ENCODE results near the gene SF3B3.
"Not testable (repeated sequence)": the region's sequence is repeated elsewhere in the genome, so short reads cannot be mapped to it uniquely, and the experiment has no call there.

The SF3B3 gene

DNA sequence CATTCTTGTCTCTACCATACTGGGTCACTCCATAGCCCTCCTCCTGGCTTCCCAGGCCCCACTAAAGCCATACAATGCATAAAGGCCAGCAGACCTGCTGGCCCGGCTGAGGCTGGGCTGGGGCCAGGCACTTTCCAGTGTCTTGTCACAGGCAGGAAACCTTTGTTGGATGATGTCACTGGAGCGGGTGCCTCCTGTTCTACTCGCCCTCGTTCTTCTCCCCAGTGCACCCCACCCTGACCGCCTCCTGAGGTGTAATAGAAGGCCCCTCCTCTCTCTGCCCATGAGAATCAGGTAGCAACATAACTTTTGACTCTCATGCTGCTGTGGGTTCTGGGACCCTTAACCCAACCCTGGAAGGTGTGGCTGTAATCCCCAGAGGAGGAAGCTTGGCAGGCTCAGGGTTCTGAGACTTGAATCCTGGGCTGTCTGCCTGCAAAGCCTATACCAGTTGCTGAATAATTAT, 68.5 kb downstream of the SF3B3 start:
- no peak for DNase-seq

- no peak for DNase-seq
Measured at GRCh38 chr16:70593544-70593943, 69.9 kb downstream of the SF3B3 start.

DNA sequence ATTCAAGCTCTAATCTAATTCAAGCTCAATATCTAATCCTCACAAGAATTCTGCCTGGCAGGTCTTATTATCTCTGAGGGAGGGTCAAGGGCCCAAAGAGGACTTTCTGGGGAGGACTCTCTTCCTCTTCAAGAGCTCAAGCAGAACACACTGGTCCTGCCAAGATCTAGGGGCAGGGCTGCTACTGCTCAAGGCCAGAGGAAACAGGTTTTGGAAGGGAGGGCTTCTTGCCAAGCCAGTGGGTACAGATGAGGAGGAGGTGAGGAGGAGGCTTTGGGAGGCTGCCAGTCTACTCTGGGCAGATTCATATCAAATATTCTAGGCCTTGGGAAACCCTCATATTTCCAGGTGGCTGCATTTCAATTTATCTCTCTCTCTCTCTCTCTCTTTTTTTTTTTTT, 71.0 kb downstream of the SF3B3 start:
- no peak for DNase-seq

- DNase-seq: no peak
Measured at GRCh38 chr16:70597135-70597835, 73.7 kb downstream of the SF3B3 start.

DNA sequence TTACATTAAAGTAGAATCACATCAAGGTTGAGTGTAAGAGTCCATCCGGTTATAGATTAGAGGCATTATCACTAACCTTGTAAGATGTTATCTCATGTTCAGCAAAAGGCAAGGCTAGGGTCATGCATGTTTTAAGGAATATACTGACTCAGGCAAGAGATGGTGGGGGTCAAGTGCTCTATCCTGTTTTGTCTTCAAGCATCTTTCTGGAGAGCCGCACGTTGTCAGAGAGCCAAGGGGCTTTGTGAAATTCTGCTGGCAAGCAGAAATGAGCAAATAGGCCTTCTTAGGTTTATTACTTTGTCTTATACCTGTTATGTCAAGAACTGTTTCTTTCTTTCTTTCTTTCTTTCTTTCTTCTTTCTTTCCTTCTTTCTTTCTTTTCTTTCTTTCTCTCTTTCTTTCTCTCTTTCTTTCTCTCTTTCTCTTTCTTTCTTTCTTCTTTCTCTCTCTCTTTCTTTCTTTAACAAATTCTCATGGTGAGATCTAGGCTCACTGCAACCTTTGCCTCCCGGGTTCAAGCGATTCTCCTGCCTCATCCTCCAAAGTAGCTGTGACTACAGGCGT, 75.4 kb downstream of the SF3B3 start:
- DNase-seq: no peak

DNA sequence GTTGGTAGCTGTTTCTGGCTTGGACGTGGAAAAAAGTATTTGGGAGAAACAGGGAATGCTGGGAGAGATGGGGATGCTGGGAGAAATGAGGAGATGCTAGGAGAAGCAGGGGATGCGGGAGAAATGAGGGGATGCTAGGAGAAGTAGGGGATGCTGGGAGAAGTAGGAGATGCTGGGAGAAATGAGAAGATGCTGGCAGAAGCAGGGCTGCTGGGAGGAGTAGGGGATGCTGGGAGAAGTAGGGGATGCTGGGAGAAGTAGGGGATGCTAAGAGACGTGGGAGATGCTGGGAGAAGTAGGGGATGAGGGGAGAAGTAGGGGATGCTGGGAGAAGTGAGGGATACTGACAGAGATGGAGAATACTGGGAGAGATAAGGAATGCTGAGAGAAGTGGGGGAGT, 77.1 kb downstream of the SF3B3 start:
- DNase-seq: no peak

GRCh38 chr16:70601576-70602575, 78.3 kb downstream of the SF3B3 start:
- no peak for DNase-seq

DNA sequence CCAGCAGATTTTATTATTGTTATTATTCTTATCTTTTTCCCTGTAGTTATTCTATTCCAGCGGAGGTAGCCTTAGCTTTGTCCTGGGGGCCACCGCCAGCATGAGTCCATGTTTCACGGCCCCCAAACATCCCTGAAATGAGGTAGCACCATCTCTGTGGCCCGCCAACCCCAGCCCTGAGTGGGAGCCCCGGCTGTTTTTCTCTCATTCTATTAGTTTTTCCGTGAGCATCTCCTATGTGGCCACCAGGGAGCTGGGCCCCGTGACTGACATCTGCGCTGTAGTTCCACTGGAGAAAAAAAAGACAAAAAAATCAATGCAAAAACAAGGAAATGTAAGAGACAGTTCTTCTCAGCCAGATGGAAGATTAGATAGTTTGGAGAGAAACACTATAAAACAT, 79.2 kb downstream of the SF3B3 start:
- no peak for DNase-seq

- DNase-seq: no peak
Measured at GRCh38 chr16:70604407-70605282, 81.0 kb downstream of the SF3B3 start.

GRCh38 chr16:70605283-70605657, 81.7 kb downstream of the SF3B3 start:
- DNase-seq: no peak

GRCh38 chr16:70608521-70608920, 84.9 kb downstream of the SF3B3 start:
- no peak for DNase-seq

DNA sequence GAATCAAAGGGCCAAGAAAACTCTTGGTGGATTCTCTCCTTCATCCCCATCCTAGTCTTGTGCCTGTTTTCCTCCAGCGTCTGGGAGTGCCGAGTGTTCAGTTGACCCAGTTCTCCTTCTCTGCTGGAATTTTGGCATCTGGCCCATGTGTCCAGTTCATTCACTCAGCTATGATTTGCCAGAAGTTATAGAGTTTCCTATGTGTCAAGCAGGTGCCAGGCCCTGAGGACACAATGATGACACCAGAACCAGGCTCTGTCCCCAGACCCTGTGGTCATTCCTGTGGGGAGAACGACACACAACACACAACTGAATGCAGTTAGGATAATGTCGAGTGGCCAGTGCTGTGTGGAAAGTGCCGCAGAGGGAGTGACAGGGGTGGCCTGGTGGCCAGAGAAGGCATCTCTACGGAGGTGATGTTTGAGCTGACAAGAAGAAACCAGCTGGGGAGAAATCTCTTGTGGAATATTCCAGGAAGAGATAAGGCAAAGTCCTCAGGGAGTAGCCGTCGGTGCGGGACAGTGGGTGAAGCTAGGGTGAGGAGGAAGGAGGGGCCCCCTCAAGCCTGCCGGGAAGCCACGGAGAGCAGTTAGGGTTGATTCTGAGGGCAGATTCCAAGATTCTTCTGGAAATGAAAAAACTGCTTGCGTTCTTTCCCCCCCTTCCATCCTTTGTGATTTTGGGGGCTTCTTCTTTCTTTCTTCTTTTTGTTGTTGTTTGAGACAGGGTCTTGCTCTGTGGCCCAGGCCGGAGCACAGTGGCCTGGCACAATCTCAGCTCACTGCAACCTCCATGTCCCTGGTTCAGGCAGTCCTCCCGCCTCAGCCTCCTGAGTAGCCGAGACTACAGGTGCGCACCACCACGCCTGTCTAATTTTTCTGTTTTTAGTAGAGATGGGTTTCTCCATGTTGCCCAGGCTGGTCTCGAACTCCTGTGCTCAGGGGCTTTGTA, 86.9 kb downstream of the SF3B3 start:
- no peak for DNase-seq

- DNase-seq: no peak
Measured at GRCh38 chr16:70611224-70611598, 87.6 kb downstream of the SF3B3 start.

DNA sequence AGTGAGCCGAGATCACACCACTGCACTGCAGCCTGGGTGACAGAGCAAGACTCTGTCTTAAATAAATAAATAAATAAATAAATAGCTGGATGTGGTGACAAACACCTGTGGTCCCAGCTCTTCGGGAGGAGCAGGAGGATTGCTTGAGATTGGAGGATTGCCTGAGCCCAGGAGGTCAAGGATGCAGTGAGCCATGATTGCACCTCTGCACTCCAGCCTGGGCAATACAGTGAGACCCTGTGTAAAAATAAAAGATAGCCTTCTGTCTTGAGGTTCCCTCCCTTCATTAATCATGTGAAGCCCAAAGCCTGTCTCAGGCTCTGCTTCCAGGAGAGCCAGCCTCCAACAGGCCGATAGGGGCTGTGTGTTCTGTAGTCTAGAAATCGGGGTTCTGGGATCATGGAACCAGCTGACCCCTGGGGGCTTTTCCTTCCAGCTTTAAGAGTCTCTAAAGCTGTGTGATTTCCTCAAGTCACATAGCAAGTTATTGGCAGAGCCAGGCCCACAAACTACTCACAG, 88.2 kb downstream of the SF3B3 start:
- DNase-seq: no peak

DNA sequence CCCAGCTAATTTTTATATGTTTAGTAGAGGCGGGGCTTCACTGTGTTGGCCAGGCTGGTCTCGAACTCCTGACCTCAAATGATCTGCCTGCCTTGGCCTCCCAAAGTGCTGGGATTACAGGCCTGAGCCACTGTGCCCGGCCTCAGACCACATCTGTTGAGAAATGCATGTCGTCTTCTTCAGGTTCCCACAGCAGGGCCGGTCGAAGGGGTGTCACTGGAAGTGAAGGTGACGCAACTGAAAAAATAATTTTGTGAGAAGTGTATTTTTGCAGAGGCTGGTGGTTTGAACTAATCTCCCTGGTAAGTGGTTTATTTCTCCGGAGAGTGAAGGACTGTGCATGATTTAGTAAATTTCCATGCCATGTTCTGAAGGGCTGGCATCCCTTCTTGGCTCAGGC, 89.3 kb downstream of the SF3B3 start:
- DNase-seq: no peak

GRCh38 chr16:70614208-70614951, 90.8 kb downstream of the SF3B3 start:
- DNase-seq: no peak

GRCh38 chr16:70615945-70616344, 92.3 kb downstream of the SF3B3 start:
- DNase-seq: no peak

- not testable (repeated sequence) for DNase-seq
Measured at GRCh38 chr16:70621864-70622263, 98.2 kb downstream of the SF3B3 start.
